OCI-LY3 (cell line): ENCODE results near the gene PHLPP2.
"Not testable (repeated sequence)": the region's sequence is repeated elsewhere in the genome, so short reads cannot be mapped to it uniquely, and the experiment has no call there.

ENCODE experiments used
- H2AFZ ChIP-seq: fragments of 200-600, 300-600 bp; shearing (Covaris generic); 2 replicates; pipeline ENCODE4 v1.6.0; 2014; ENCODE audit warnings: antibody characterized with exemption, low read depth, low read length
- H3K27ac ChIP-seq: fragments of 200-600, 300-600 bp; sonication (generic); 2 replicates; pipeline ENCODE4 v1.5.1; 2014; ENCODE audit warnings: mild to moderate bottlenecking, low read length, moderate library complexity, mixed read lengths
- H3K27me3 ChIP-seq: fragments of 200-600, 300-600 bp; sonication (generic); 2 replicates; pipeline ENCODE4 v1.6.1; 2014; ENCODE audit warnings: low read depth, low read length, mixed read lengths
- H3K36me3 ChIP-seq: fragments of 200-600, 300-600 bp; sonication (generic); replicated peaks from 2 replicates; pipeline ENCODE3; 2014; ENCODE audit warnings: low read depth, low read length, mixed read lengths
- H3K4me1 ChIP-seq: fragments of 300-600, 200-600 bp; sonication (generic); 2 replicates; pipeline ENCODE4 v1.6.1; 2014; ENCODE audit warnings: low read length, mixed read lengths
- H3K4me2 ChIP-seq: fragments of 200-600, 300-600 bp; sonication (generic); 2 replicates; pipeline ENCODE4 v1.6.1; 2014; ENCODE audit warnings: low read length, mixed read lengths
- H3K4me3 ChIP-seq: fragments of 300-600, 200-600 bp; sonication (generic); 2 replicates; pipeline ENCODE4 v1.5.1; 2014; ENCODE audit warnings: antibody characterized with exemption, mild to moderate bottlenecking, low read length, moderate library complexity
- H3K79me2 ChIP-seq: fragments of 300-600, 200-600 bp; shearing (Covaris generic); 2 replicates; pipeline ENCODE4 v1.6.1; 2014; ENCODE audit warnings: mild to moderate bottlenecking, low read length, mixed read lengths
- H3K9ac ChIP-seq: fragments of 300-600, 200-600 bp; shearing (Covaris generic); 2 replicates; pipeline ENCODE4 v1.6.0; 2014; ENCODE audit warnings: mild to moderate bottlenecking, low read length, moderate library complexity
- H3K9me3 ChIP-seq: fragments of 200-600, 300-600 bp; shearing (Covaris generic); 2 replicates; pipeline ENCODE4 v1.6.1; 2014; ENCODE audit warnings: low read length, mixed read lengths; ENCODE audit not compliant: insufficient read depth
- H4K20me1 ChIP-seq: fragments of 200-600, 300-600 bp; sonication (generic); 2 replicates; pipeline ENCODE4 v1.6.1; 2016; ENCODE audit warnings: low read length, mixed read lengths; ENCODE audit not compliant: insufficient read depth
- EZH2phosphoT487 ChIP-seq: fragments of 200-600 bp; shearing (Covaris generic); IDR thresholded peaks from 2 replicates; pipeline ENCODE4 v1.6.1; 2018; ENCODE audit warnings: antibody characterized with exemption, mixed run types, low read depth
- TF ChIP-seq, protein P1 (sequence below): fragments of 200-600, 300-600 bp; sonication (generic); IDR thresholded peaks from 2 replicates; pipeline ENCODE4 v1.5.1; 2014; ENCODE audit warnings: antibody characterized with exemption, low read length, low read depth

Gene PHLPP2

DNA sequence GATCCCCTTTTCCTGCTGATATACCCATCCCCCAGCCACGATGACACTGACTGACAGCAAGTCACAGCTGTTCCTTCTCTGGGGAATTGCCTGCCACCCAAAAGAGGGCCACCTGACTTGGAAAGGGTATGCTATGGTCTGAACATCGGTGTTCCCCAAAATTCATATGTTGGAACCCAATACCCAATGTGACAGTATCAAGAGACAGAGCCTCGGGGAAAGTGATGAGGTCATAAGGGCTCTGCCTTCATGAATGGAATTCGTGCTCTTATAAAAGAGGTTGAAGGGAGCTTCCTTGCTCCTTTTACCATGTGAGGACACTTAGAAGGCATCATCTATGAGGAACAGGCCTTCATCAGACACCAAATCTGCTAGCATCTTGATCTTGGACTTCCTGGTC, 106.1 kb downstream of the PHLPP2 start:
- no peak overlapping the region for H3K4me2 ChIP-seq
- H3K79me2 ChIP-seq, result no peaks in the 10 kb centered on the region
- H3K9me3 ChIP-seq, result no peaks in the 10 kb centered on the region
- no peak overlapping the region for H2AFZ ChIP-seq
- no peak for TF ChIP-seq EZH2phosphoT487
- TF ChIP-seq, protein P1, sequence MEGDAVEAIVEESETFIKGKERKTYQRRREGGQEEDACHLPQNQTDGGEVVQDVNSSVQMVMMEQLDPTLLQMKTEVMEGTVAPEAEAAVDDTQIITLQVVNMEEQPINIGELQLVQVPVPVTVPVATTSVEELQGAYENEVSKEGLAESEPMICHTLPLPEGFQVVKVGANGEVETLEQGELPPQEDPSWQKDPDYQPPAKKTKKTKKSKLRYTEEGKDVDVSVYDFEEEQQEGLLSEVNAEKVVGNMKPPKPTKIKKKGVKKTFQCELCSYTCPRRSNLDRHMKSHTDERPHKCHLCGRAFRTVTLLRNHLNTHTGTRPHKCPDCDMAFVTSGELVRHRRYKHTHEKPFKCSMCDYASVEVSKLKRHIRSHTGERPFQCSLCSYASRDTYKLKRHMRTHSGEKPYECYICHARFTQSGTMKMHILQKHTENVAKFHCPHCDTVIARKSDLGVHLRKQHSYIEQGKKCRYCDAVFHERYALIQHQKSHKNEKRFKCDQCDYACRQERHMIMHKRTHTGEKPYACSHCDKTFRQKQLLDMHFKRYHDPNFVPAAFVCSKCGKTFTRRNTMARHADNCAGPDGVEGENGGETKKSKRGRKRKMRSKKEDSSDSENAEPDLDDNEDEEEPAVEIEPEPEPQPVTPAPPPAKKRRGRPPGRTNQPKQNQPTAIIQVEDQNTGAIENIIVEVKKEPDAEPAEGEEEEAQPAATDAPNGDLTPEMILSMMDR, result no peak
- H3K9ac ChIP-seq, result no peak overlapping the region
- peaks cover 2% of the 10 kb centered on the region; the same call in 1 of the 2 replicates for H3K4me1 ChIP-seq
- no peak overlapping the region for H3K4me3 ChIP-seq
- no peaks in the 10 kb centered on the region for H4K20me1 ChIP-seq
- no peaks in the 10 kb centered on the region for H3K36me3 ChIP-seq
- no peak overlapping the region for H3K27ac ChIP-seq
- no peaks in the 10 kb centered on the region for H3K27me3 ChIP-seq

DNA sequence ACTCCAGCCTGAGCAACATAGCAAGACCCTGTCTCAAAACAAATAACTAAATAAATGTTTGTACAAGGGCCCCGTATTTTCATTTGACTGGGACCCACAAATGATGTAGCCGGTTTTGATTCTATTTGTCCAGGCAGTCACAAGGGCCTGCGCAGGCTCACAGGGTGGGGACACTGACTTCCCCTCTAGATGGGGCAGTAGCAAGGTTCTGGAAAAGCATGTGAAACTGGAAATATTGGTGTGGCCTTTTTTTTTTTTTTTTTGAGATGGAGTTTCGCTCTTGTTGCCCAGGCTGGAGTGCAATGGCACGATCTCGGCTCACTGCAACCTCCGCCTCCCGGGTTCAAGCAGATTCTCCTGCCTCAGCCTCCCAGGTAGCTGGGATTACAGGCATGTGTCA, 109.5 kb downstream of the PHLPP2 start:
- not testable (repeated sequence) for H4K20me1 ChIP-seq, H2AFZ ChIP-seq, H3K27me3 ChIP-seq, H3K9ac ChIP-seq, H3K9me3 ChIP-seq, H3K4me2 ChIP-seq, H3K4me3 ChIP-seq, H3K27ac ChIP-seq, H3K79me2 ChIP-seq, H3K36me3 ChIP-seq
- peaks cover 18% of the 10 kb centered on the region for H3K4me1 ChIP-seq

DNA sequence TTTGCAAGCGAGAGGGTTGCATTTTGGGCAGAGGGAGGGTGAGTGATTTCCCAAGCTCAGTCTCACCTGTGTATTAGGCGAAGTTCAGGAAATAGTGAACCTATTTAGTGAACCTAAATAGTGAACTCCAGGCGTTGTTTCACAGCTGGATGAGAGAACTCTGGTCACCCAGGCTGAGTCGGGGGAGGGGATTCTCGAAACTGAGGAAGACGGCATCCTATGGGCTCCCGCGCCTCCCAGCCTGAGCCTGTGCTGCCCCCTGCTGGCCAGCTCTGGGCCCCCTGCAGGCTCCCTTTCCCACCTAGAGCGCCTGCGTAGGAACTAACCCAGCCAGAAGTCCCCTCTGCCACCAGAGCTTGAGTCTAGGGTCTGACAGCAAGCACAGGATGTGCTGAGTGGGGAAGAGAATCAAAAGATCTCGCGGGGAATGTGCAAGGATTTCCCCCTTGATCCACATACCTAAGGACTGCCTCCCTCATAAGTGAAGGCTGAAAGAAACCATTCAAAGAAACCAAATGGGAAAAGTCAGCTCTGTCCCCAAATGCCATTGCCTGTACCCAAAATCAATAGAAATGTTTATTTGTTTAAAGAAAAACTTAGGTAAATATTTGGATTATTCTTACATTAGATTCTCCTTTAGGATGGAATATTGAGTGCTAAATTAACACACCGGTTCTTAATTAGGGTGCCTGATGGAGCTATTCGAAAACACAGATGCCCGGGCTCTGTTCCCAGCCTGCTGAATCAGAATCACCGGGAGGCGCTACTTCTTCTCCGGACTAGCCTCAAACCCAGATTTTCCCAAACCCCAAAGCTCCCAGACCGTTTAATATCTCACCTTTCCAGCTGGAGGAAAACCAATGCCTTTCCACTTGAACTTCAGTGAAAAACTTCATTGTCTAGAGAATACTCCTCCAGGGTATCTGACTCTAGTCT, 113.3 kb downstream of the PHLPP2 start:
- Histone ChIP-seq H3K27me3 (no peaks in the 10 kb centered on the region), H4K20me1 (no peaks in the 10 kb centered on the region), H3K4me1 (peaks cover 50% of the 10 kb centered on the region), H3K4me3 (peak overlapping the region; percentile 69), H3K36me3 (no peaks in the 10 kb centered on the region), H2AFZ (peak overlapping the region; percentile 98), H3K9me3 (no peaks in the 10 kb centered on the region), H3K27ac (no peak overlapping the region), H3K4me2 (peak overlapping the region; percentile 84), H3K9ac (peak overlapping the region; percentile 42), H3K79me2 (no peaks in the 10 kb centered on the region)
- TF ChIP-seq, protein P1, result peak; percentile 60
- no peak for TF ChIP-seq EZH2phosphoT487

DNA sequence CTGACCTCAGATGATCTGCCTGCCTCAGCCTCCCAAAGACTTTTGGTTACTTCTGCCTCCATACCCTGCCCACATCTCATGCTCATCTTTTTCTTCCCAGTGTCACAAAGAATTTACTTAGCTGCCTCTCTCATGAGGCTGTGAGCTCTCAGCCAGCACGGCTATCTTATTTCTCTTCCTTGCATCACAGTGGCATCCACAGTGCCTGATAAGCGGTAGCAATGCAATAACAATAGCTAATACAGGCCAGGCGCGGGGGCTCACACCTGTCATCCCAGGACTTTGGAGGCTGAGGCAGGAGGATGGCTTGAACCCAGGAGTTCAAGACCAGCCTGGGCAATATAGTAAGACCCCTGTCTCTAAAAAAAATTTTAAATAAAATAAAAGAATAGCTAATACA, 114.1 kb downstream of the PHLPP2 start:
- Histone ChIP-seq H3K4me2 (peak overlapping the region; percentile 84), H3K27me3 (no peaks in the 10 kb centered on the region), H3K36me3 (no peaks in the 10 kb centered on the region), H2AFZ (no peak overlapping the region), H3K4me3 (peak overlapping the region; percentile 69; the same call in 1 of the 2 replicates), H3K9me3 (no peaks in the 10 kb centered on the region), H3K79me2 (no peaks in the 10 kb centered on the region), H3K9ac (no peak overlapping the region), H4K20me1 (no peaks in the 10 kb centered on the region), H3K27ac (no peak overlapping the region), H3K4me1 (peaks cover 50% of the 10 kb centered on the region)
- TF ChIP-seq, protein P1, result no peak
- no peak for TF ChIP-seq EZH2phosphoT487
